Measurements from ENCODE around the gene SNX12.

Gene SNX12

DNA sequence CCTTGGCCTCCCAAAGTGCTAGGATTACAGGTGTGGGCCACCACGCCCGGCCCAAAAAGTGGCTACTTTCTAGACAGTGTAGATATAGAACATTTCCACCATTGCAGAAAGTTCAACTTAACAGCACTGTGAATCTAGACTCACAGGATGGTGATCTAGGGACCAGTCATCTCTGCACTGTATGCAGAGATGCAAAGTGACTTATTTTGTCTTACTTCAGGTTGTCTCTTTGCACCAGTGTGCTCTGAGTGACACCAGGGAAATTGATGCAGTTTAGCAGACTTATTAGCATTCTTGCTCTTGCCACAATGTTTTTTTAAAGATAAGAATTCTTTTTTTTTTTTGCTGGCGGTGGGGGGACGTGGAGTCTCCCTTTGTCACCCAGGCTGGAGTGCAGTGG is 14.7 kb upstream of the SNX12 start:
- Histone ChIP-seq H3K27ac (no peak overlapping the region), H3K36me3 (replicated peaks) (no peaks in the 10 kb centered on the region), H3K27me3 (replicated peaks) (no peaks in the 10 kb centered on the region), H3K4me3 (ENCODE audit: low read depth, low read length) (no peak overlapping the region)
- in situ Hi-C loops (cut with HindIII; ENCODE audit: low pct_ligation_motif_present, low sequenced_read_pairs) = no loop called here
- TF ChIP-seq, protein P1, sequence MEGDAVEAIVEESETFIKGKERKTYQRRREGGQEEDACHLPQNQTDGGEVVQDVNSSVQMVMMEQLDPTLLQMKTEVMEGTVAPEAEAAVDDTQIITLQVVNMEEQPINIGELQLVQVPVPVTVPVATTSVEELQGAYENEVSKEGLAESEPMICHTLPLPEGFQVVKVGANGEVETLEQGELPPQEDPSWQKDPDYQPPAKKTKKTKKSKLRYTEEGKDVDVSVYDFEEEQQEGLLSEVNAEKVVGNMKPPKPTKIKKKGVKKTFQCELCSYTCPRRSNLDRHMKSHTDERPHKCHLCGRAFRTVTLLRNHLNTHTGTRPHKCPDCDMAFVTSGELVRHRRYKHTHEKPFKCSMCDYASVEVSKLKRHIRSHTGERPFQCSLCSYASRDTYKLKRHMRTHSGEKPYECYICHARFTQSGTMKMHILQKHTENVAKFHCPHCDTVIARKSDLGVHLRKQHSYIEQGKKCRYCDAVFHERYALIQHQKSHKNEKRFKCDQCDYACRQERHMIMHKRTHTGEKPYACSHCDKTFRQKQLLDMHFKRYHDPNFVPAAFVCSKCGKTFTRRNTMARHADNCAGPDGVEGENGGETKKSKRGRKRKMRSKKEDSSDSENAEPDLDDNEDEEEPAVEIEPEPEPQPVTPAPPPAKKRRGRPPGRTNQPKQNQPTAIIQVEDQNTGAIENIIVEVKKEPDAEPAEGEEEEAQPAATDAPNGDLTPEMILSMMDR (IDR thresholded peaks at IDR 0.05; ENCODE audit: low read depth, low read length, missing control alignments) = no peak
- no peak for DNase-seq

DNA sequence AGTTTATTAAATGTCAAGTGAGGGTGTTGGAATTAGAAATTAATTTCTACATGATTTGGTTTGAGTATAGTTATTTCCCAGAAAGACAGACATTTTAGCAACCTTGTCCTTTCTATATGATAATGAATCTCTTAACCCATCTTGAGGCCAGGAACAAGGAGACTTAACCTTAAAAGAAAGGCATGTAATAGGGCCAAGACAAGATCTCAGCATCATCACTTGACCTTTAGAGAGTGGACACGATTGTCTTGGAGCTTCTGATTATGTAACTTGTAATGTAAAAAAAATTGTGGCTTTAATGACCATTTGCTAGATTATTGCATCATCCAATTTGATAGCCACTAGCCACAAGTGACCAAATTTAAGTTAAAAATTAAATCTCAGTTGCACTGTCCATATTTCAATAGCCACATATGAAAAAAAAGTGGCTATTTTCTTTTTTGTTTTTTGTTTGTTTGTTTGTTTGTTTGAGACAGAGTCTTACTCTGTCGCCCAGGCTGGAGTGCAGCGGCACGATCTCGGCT is 14.1 kb upstream of the SNX12 start:
- Histone ChIP-seq H3K27me3 (replicated peaks) (no peaks in the 10 kb centered on the region), H3K36me3 (replicated peaks) (no peaks in the 10 kb centered on the region), H3K27ac (no peak overlapping the region), H3K4me3 (ENCODE audit: low read depth, low read length) (no peak overlapping the region)
- in situ Hi-C loops (cut with HindIII; ENCODE audit: low pct_ligation_motif_present, low sequenced_read_pairs) = no loop called here
- no peak for DNase-seq
- TF ChIP-seq, protein P1 (IDR thresholded peaks at IDR 0.05; ENCODE audit: low read depth, low read length, missing control alignments) = no peak

DNA sequence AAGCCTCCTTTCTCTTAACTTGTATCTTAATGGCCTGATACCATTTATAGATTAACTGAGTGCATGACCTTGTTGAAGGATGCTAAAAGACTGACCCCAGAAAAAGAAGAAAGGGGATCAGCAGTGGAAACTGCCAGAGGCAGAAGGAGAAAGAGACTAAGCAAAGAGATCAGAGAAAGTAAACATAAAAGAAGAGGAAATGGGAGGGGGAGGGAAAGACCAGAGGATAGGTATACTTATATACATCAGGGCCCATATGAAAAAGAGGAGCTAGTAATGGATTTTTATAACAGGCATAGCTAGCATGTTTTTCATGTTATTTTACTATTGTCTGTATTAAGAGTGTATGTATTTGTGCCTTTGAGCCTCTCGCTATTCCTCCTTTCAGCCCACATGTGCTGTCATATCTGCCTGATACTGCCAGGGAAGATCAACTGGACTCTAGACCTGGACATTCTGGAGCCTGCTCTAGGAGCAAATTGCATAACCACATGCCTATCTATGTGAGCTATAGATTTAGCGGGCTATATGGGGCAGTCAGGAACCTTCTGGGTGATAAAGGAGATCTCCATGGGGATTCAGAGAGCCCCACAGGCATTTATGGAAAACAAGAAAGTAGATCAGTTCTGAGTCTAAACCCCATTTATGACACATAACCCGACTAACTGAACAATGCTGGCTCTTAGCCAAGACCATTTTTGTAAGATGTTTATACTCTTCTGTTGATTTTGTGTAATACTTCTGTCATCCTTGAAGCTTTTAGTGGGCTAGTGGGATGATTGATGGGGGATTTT is 13.4 kb upstream of the SNX12 start:
- no peaks in the 10 kb centered on the region for H3K36me3 ChIP-seq (replicated peaks)
- H3K27me3 ChIP-seq (replicated peaks) = no peaks in the 10 kb centered on the region
- peak; percentile 18 for DNase-seq
- H3K27ac ChIP-seq = no peak overlapping the region
- H3K4me3 ChIP-seq (ENCODE audit: low read depth, low read length) = no peak overlapping the region
- TF ChIP-seq, protein P1 (IDR thresholded peaks at IDR 0.05; ENCODE audit: low read depth, low read length, missing control alignments) = no peak
- in situ Hi-C loops (cut with HindIII; ENCODE audit: low pct_ligation_motif_present, low sequenced_read_pairs) = no loop called here

DNA sequence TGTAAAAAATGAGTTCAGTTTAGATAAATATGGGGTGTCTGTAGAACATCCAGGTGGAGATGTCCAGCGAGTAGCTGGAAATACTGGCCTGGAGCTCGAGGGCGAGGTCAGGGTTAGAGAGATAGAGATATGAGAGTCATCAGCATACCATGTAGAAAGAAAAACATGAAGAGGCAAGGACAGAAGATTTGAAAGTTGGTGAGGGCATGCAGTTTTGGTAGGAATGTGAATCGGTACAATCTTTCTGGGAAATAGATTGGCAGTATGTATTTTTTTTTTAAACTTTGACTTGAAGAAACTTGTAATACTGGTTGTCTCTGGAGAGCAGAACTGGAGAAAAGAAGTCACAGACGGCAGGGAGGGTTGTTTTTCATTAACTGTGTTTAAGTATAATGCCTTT is 2.4 kb upstream of the SNX12 start:
- no peak overlapping the region for H3K4me3 ChIP-seq (ENCODE audit: low read depth, low read length)
- H3K36me3 ChIP-seq (replicated peaks) = no peaks in the 10 kb centered on the region
- no peak for DNase-seq
- no peaks in the 10 kb centered on the region for H3K27me3 ChIP-seq (replicated peaks)
- in situ Hi-C loops (cut with HindIII; ENCODE audit: low pct_ligation_motif_present, low sequenced_read_pairs) = no loop called here
- TF ChIP-seq, protein P1 (IDR thresholded peaks at IDR 0.05; ENCODE audit: low read depth, low read length, missing control alignments) = no peak
- no peak overlapping the region for H3K27ac ChIP-seq

DNA sequence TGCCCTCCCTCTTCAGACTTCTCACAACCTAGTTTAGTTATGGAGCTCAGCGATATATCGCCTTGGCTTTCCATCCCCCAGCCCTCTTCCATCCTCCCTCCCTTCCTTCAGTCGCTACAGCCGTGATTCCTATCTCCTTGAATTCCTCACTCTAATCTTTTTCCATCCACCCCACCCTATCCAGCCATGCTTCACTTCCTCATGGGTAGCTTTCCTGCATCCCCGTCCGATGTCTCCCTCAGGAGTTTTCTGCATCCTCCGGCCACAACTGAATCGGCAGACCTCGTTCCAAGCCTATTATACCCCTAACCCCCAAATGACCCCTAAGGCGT is 456 bp downstream of the SNX12 start:
- no peaks in the 10 kb centered on the region for H3K36me3 ChIP-seq (replicated peaks)
- DNase-seq = peak; percentile 2
- H3K27ac ChIP-seq = peak overlapping the region; percentile 93
- in situ Hi-C loops (cut with HindIII; ENCODE audit: low pct_ligation_motif_present, low sequenced_read_pairs) = no loop called here
- peak overlapping the region; percentile 73 for H3K4me3 ChIP-seq (ENCODE audit: low read depth, low read length)
- TF ChIP-seq, protein P1 (IDR thresholded peaks at IDR 0.05; ENCODE audit: low read depth, low read length, missing control alignments) = no peak
- H3K27me3 ChIP-seq (replicated peaks) = no peaks in the 10 kb centered on the region

DNA sequence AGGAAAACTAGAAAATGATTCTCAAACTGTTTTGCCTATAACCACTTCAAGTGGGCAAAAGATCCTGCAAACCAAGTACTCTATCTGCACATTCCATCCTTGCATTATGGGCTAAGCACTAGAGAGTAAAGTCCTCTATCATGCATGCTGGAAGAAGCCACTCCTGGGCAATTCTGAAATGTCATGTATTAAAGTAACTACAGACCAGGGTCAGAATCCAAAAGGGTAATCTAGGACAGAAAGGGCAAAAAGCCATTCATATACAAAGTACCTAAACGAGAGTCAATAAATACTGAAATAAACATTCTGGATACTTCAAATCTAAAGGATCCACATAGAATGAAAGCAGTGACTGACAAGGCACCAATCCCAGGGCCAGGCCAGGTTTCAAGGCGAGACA is 1.0 kb downstream of the SNX12 start:
- in situ Hi-C loops (cut with HindIII; ENCODE audit: low pct_ligation_motif_present, low sequenced_read_pairs) = no loop called here
- Histone ChIP-seq H3K27ac (peak overlapping the region; percentile 93), H3K36me3 (replicated peaks) (no peaks in the 10 kb centered on the region), H3K4me3 (ENCODE audit: low read depth, low read length) (peak overlapping the region; percentile 73), H3K27me3 (replicated peaks) (no peaks in the 10 kb centered on the region)
- TF ChIP-seq, protein P1 (IDR thresholded peaks at IDR 0.05; ENCODE audit: low read depth, low read length, missing control alignments) = no peak
- DNase-seq = no peak

Measured in brain microvascular endothelial cell (primary cell).